PC-3 (cell line): ENCODE data around the gene HID1. TPM values are rescaled to one million over a fixed set of nuclear protein-coding genes. Genes with fewer than 3 reads are reported as not detected.

ENCODE experiments used
- ATAC-seq: fragments of 200-7000 bp; cut with Tn5 transposase; 2 replicates; pipeline ENCODE4 v1.9.1; 2020; ENCODE audit warnings: mild to moderate bottlenecking, moderate library complexity
- BruUV-seq: library from RNA; stranded (reverse); fragments of 400-500 nt; replicated peaks from 2 replicates; lab custom pipeline; 2021; lab: Mats Ljungman, UMichigan
- CTCF ChIA-PET: fragments of 300-600 bp; sonication (Branson Sonifier 250); formaldehyde crosslinking; loops from one replicate; lab custom pipeline; 2022; ENCODE audit warnings: antibody characterized with exemption; lab: Charles Lee
- POLR2A ChIA-PET: fragments of 300-600 bp; sonication (Branson Sonifier 250); formaldehyde crosslinking; loops from one replicate; lab custom pipeline; 2022; ENCODE audit warnings: antibody characterized with exemption; ENCODE audit not compliant: unreplicated experiment; lab: Charles Lee
- DNase-seq: peaks from one replicate; pipeline ENCODE4 v3.0.0-alpha.2; 2015
- H2AFZ ChIP-seq: fragments of 300-600 bp; sonication (generic); 2 replicates; pipeline ENCODE4 v1.6.0; 2016; ENCODE audit warnings: antibody characterized with exemption, low read length
- H3F3A ChIP-seq: fragments of 300-600 bp; sonication (generic); one replicate; pipeline ENCODE4 v1.6.0; 2017; ENCODE audit warnings: antibody characterized with exemption, low read length, control low read depth, mild to moderate bottlenecking; ENCODE audit not compliant: unreplicated experiment
- H3K27ac ChIP-seq: fragments of 300-600 bp; sonication (generic); 2 replicates; pipeline ENCODE4 v1.5.1; 2016; ENCODE audit warnings: mild to moderate bottlenecking, low read length
- H3K27me3 ChIP-seq: fragments of 300-600 bp; sonication (generic); 2 replicates; pipeline ENCODE4 v1.6.1; 2016; ENCODE audit warnings: low read length, mixed read lengths
- H3K36me3 ChIP-seq: fragments of 300-600 bp; sonication (generic); 2 replicates; pipeline ENCODE4 v1.6.1; 2016; ENCODE audit warnings: low read depth, mixed run types, low read length, mixed read lengths
- H3K4me1 ChIP-seq: fragments of 300-600 bp; sonication (generic); 2 replicates; pipeline ENCODE4 v1.5.1; 2016; ENCODE audit warnings: low read length; ENCODE audit not compliant: insufficient read depth
- H3K4me2 ChIP-seq: fragments of 300-600 bp; sonication (generic); 2 replicates; pipeline ENCODE4 v1.6.0; 2016; ENCODE audit warnings: low read length
- H3K4me3 ChIP-seq: fragments of 300-600 bp; sonication (generic); 2 replicates; pipeline ENCODE4 v1.5.1; 2016; ENCODE audit warnings: mild to moderate bottlenecking, low read length, mixed read lengths
- H3K79me2 ChIP-seq: fragments of 300-600 bp; sonication (generic); 2 replicates; pipeline ENCODE4 v1.6.1; 2017; ENCODE audit warnings: low read length, mixed read lengths
- H3K9ac ChIP-seq: fragments of 300-600 bp; sonication (generic); 2 replicates; pipeline ENCODE4 v1.6.0; 2016; ENCODE audit warnings: mild to moderate bottlenecking, low read length
- H3K9me2 ChIP-seq: fragments of 300-600 bp; sonication (generic); replicated peaks from 2 replicates; pipeline ENCODE4 v1.6.1; 2016; ENCODE audit warnings: mixed run types, low read length, mixed read lengths
- H3K9me3 ChIP-seq: fragments of 300-600 bp; sonication (generic); 2 replicates; pipeline ENCODE4 v1.6.1; 2016; ENCODE audit warnings: low read length, mixed read lengths
- H4K20me1 ChIP-seq: fragments of 300-600 bp; sonication (generic); 2 replicates; pipeline ENCODE4 v1.6.1; 2016; ENCODE audit warnings: low read length, mixed read lengths
- CTCF ChIP-seq: fragments of 300-600 bp; sonication (generic); conservative IDR thresholded peaks from 2 replicates; pipeline ENCODE4 v1.5.1; 2017; ENCODE audit warnings: antibody characterized with exemption, low read depth, mild to moderate bottlenecking, low read length
- EZH2 ChIP-seq: fragments of 300-600 bp; sonication (generic); IDR thresholded peaks from one replicate; pipeline ENCODE4 v1.6.1; 2017; ENCODE audit warnings: antibody characterized with exemption, mild to moderate bottlenecking, low read length; ENCODE audit not compliant: unreplicated experiment
- EZH2phosphoT487 ChIP-seq: fragments of 300-600 bp; sonication (generic); IDR thresholded peaks from 2 replicates; pipeline ENCODE4 v1.6.1; 2018; ENCODE audit warnings: mild to moderate bottlenecking, antibody characterized with exemption, low read length, borderline replicate concordance
- intact Hi-C: fragments of 100-400 bp; cut with micrococcal nuclease; formaldehyde crosslinking; loops from 2 replicates; pipeline ENCODE4 v1.9.0; 2023
- total RNA-seq: library from RNA; depleted of rRNA; stranded (reverse); fragments of >200 nt; gene quantifications from 2 replicates; pipeline ENCODE4 v1.2.3, GENCODE V29; 2014

HID1 gene
- total RNA-seq, 1 experiment from 2014 or later, result 40.6 TPM

- BruUV-seq, result no TSS peak
- ATAC-seq (no peak), DNase-seq (no peak)
- ChIA-PET POLR2A (interaction anchor here (0.7 kb wide), 1 partner anchor 32 kb away, joined by 3 read pairs; the partner anchor contains the start of gene FDXR), CTCF (interaction anchor here (0.7 kb wide), 1 partner anchor 32 kb away, joined by 3 read pairs; no protein-coding TSS in a partner anchor)
- H3K27me3 ChIP-seq, result peaks cover 4% of the 10 kb centered on the region; the same call in 1 of the 2 replicates
- TF ChIP-seq CTCF (no peak), EZH2phosphoT487 (no peak), EZH2 (no peak)
- H3K9me2 ChIP-seq, result no peaks in the 10 kb centered on the region
- no peak overlapping the region for H2AFZ ChIP-seq
- no peaks in the 10 kb centered on the region for H3F3A ChIP-seq
- no peak overlapping the region for H3K4me3 ChIP-seq
- no peaks in the 10 kb centered on the region for H3K36me3 ChIP-seq
- no peak overlapping the region for H3K4me2 ChIP-seq
- no peaks in the 10 kb centered on the region for H3K79me2 ChIP-seq
- no peak overlapping the region for H3K9ac ChIP-seq
- no peaks in the 10 kb centered on the region for H3K9me3 ChIP-seq
- intact Hi-C loops, result no loop called here
- no peaks in the 10 kb centered on the region for H3K4me1 ChIP-seq
- no peaks in the 10 kb centered on the region for H4K20me1 ChIP-seq
- no peak overlapping the region for H3K27ac ChIP-seq
Observed at GRCh38 chr17:74904687-74905409, 67.7 kb downstream of the HID1 start.

GRCh38 chr17:74903671-74904070 lies 68.9 kb downstream of the HID1 start:
- H2AFZ ChIP-seq, result no peak overlapping the region
- no peaks in the 10 kb centered on the region for H3K4me1 ChIP-seq
- H3K9me3 ChIP-seq, result no peaks in the 10 kb centered on the region
- DNase-seq (no peak), ATAC-seq (no peak)
- intact Hi-C loops, result no loop called here
- no TSS peak for BruUV-seq
- CTCF ChIA-PET, result no interaction called here
- H3F3A ChIP-seq, result no peaks in the 10 kb centered on the region
- H3K36me3 ChIP-seq, result no peaks in the 10 kb centered on the region
- no peaks in the 10 kb centered on the region for H3K79me2 ChIP-seq
- H3K9ac ChIP-seq, result no peak overlapping the region
- H3K27ac ChIP-seq, result no peak overlapping the region
- peaks cover 4% of the 10 kb centered on the region; the same call in 1 of the 2 replicates for H3K27me3 ChIP-seq
- no peaks in the 10 kb centered on the region for H3K9me2 ChIP-seq
- POLR2A ChIA-PET, result no interaction called here
- TF ChIP-seq CTCF (no peak), EZH2phosphoT487 (no peak)
- no peak overlapping the region for H3K4me2 ChIP-seq
- H4K20me1 ChIP-seq, result no peaks in the 10 kb centered on the region
- H3K4me3 ChIP-seq, result no peak overlapping the region

- Histone ChIP-seq H3K9me3 (no peaks in the 10 kb centered on the region), H3K9me2 (no peaks in the 10 kb centered on the region), H3K27ac (no peak overlapping the region), H3K79me2 (no peaks in the 10 kb centered on the region), H3K4me1 (no peaks in the 10 kb centered on the region), H3K4me3 (no peak overlapping the region), H2AFZ (no peak overlapping the region), H3K4me2 (no peak overlapping the region), H3F3A (no peaks in the 10 kb centered on the region), H3K36me3 (no peaks in the 10 kb centered on the region), H4K20me1 (no peaks in the 10 kb centered on the region), H3K9ac (no peak overlapping the region), H3K27me3 (peaks cover 4% of the 10 kb centered on the region; the same call in 1 of the 2 replicates)
- ChIA-PET POLR2A (interaction anchor here (0.6 kb wide), 1 partner anchor 30 kb away, joined by 4 read pairs; the partner anchor contains the start of gene FDXR), CTCF (no interaction called here)
- no peak for ATAC-seq
- intact Hi-C loops, result no loop called here
- TF ChIP-seq EZH2 (no peak), CTCF (no peak), EZH2phosphoT487 (no peak)
- DNase-seq, result no peak
- no TSS peak for BruUV-seq
Observed at GRCh38 chr17:74903034-74903433, 69.5 kb downstream of the HID1 start.
